Measurements from ENCODE around the gene FGA.

Gene FGA

DNA sequence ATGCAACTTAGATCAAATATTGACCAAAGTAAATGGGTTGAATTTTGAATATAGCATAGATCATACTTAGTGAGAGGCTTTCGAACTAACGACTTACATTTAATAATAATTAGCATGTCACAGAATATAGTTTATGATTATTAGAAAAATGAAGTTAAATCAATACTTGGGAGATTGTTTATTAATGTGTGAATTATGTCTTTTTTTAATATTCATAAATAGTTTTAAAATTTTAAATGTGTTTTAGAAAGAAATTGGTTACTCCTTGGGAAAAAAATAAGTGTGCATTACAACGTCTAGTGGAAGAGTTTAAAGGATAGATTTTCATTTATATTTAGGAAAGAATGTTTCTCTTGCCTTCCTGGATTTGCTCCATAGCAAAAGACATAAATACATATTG, 7.3 kb downstream of the FGA start:
- H3K4me3 ChIP-seq (ENCODE audit: low read length), result no peak overlapping the region
- TF ChIP-seq CTCF (IDR thresholded peaks at IDR 0.05; ENCODE audit: insufficient read depth, low read depth, low read length, missing control alignments), result no peak
- no peak for DNase-seq (ENCODE audit: low read depth)

DNA sequence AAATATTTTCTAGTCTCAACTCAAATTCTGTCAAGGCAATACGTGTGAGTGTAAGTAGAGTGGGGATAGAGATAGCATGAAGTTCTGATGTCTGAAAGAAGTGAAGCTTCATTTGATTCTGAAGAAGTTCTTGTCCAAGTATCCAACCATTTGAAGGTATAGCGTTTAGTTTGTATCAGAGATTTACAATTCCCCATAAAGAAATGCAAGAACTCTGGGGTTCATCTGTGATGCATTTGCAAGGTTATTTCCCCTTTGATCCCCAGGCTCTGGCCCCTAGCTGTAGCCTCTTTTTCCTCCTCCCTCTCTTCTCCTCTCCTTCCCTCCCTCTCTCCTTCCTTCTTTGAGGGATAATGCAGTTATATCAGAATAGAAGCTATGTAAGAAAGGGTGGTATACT, 7.8 kb downstream of the FGA start:
- no peak for TF ChIP-seq CTCF (IDR thresholded peaks at IDR 0.05; ENCODE audit: insufficient read depth, low read depth, low read length, missing control alignments)
- H3K4me3 ChIP-seq (ENCODE audit: low read length), result no peak overlapping the region
- DNase-seq (ENCODE audit: low read depth), result no peak

DNA sequence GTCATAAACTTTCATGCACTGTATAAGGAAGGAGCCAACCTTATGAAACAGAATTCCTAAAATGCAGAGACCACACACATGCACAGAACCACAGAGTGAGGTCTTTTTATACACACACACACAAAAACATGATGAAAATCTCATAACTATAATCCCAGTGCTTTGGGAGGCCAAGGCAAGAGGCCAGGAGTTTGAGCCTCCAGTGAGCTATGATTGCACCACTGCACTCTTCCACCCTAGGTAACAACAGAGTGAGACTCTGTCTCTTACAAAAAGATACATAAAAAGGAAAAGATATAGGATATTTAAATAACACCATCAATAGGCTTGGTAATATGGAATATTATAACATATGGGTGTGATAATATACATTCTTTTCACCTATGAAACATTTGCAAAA, 10.6 kb downstream of the FGA start:
- TF ChIP-seq CTCF (IDR thresholded peaks at IDR 0.05; ENCODE audit: insufficient read depth, low read depth, low read length, missing control alignments), result no peak
- no peak for DNase-seq (ENCODE audit: low read depth)
- H3K4me3 ChIP-seq (ENCODE audit: low read length), result no peak overlapping the region

DNA sequence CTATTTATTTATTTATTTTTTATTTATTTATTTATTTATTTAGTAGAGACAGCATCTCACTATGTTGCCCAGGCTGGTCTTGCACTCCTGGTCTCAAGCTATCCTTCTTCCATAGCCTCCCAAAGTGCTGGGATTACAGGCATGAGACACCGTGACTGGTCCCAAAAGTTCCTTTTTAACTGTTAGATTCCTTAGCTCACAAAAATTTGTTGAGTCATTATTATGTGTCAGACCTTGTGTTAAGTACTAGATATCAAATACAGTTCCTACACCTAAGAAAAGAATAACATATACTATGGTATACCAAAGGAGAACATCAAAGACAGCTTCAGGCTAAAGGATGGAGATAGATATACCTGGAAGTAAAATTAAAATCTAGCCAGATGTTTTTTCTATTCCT, 11.6 kb downstream of the FGA start:
- no peak overlapping the region for H3K4me3 ChIP-seq (ENCODE audit: low read length)
- peak; percentile 43 for DNase-seq (ENCODE audit: low read depth)
- no peak for TF ChIP-seq CTCF (IDR thresholded peaks at IDR 0.05; ENCODE audit: insufficient read depth, low read depth, low read length, missing control alignments)

DNA sequence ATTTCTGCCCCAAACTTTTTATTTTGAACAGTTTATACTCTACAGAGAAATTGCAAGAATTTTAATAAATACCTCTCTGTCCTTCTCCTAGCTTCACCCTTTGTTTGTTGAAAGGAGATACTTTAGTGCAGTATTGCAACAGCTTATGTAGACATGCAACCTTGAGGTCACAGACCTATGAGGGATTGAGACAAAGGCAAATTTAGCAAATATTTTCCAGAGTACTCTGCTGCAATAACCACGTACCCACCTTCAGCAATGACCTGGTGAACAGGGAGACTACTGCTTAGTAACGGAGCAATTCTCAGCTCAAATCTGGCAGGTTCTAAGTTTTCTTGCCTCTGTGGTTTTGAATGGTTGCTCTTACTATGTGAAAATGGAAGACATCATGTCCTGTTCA, 13.2 kb downstream of the FGA start:
- no peak overlapping the region for H3K4me3 ChIP-seq (ENCODE audit: low read length)
- no peak for TF ChIP-seq CTCF (IDR thresholded peaks at IDR 0.05; ENCODE audit: insufficient read depth, low read depth, low read length, missing control alignments)
- no peak for DNase-seq (ENCODE audit: low read depth)

GRCh38 chr4:154574311-154574710, 16.2 kb downstream of the FGA start:
- H3K4me3 ChIP-seq (ENCODE audit: low read length), result no peak overlapping the region
- no peak for TF ChIP-seq CTCF (IDR thresholded peaks at IDR 0.05; ENCODE audit: insufficient read depth, low read depth, low read length, missing control alignments)
- DNase-seq (ENCODE audit: low read depth), result no peak

- no peak overlapping the region for H3K4me3 ChIP-seq (ENCODE audit: low read length)
- DNase-seq (ENCODE audit: low read depth), result no peak
- no peak for TF ChIP-seq CTCF (IDR thresholded peaks at IDR 0.05; ENCODE audit: insufficient read depth, low read depth, low read length, missing control alignments)
Observed at GRCh38 chr4:154573190-154573870, 17.2 kb downstream of the FGA start.
